Gastroesophageal sphincter (tissue), 4 donors: ENCODE data around the gene MAP3K14. TPM values are rescaled to one million over a fixed set of nuclear protein-coding genes. Genes with fewer than 3 reads are reported as not detected.

Source experiments
- ATAC-seq: fragments of 150-250 bp; one replicate; pipeline ENCODE4 v1.9.1; 2016; ENCODE audit warnings: mild to moderate bottlenecking, moderate library complexity
- H3K27ac ChIP-seq, 4 donors: fragments of 200-600 bp; sonication (generic) in 3 of 4; 1 replicate in 3 of 4; 2 replicates in 1 of 4; pipeline ENCODE4 v1.5.1; 2016 to 2019
- H3K27me3 ChIP-seq: fragments of 200-600 bp; sonication (generic); one replicate; pipeline ENCODE4 v1.5.1; 2019
- H3K36me3 ChIP-seq, 2 donors: fragments of 200-600 bp; sonication (generic); one replicate each; pipeline ENCODE4 v1.5.1; 2019; ENCODE audit warnings: control low read depth in 1 of 2
- H3K4me1 ChIP-seq, 3 donors: fragments of 200-600 bp; sonication (generic); 1 replicate in 2 of 3; 2 replicates in 1 of 3; pipeline ENCODE4 v1.5.1; 2016 to 2019; ENCODE audit warnings: control low read depth in 2 of 3
- H3K4me3 ChIP-seq, 2 donors: fragments of 200-600 bp; sonication (generic); one replicate each; pipeline ENCODE4 v1.5.1; 2019; ENCODE audit warnings: mild to moderate bottlenecking in 1 of 2, moderate library complexity in 1 of 2
- H3K9me3 ChIP-seq, 3 donors: fragments of 200-600 bp; sonication (generic); one replicate each; pipeline ENCODE4 v1.5.1; 2017 to 2019; ENCODE audit warnings: control low read depth in 2 of 3
- EP300 ChIP-seq: sonication (generic); formaldehyde crosslinking; IDR thresholded peaks from one replicate; pipeline ENCODE4 v1.6.1; 2017; ENCODE audit warnings: antibody characterized with exemption, mild to moderate bottlenecking
- POLR2A ChIP-seq, 2 donors: fragments of 450-650 bp; IDR thresholded peaks; one replicate each; pipeline ENCODE4 v1.6.1; 2017; ENCODE audit warnings: antibody characterized with exemption in 2 of 2, mild to moderate bottlenecking in 2 of 2, moderate library complexity in 1 of 2
- POLR2AphosphoS5 ChIP-seq: sonication (generic); formaldehyde crosslinking; IDR thresholded peaks from one replicate; pipeline ENCODE4 v1.6.1; 2017; ENCODE audit warnings: antibody characterized with exemption
- WGBS, 2 donors: methylation state at CpG; one replicate each; pipeline ENCODE4 v1.1.5; 2018; ENCODE audit warnings: low coverage in 1 of 2; 5-methylcytosine and 5-hydroxymethylcytosine counted together
- total RNA-seq, 4 donors: library from RNA; depleted of rRNA; stranded (reverse); fragments of >200 nt; gene quantifications; one replicate each; pipeline ENCODE4 v1.1.0, GENCODE V29; 2016
- TF ChIP-seq, protein P1 (sequence below), 4 experiments: fragments of 200-600 bp in 2 of 4; fragments of 450-650 bp in 2 of 4; sonication (generic) in 1 of 4; IDR thresholded peaks; one replicate each; pipeline ENCODE4 v1.5.1; 2017 to 2019; ENCODE audit warnings: antibody characterized with exemption in 4 of 4, mild to moderate bottlenecking in 2 of 4, moderate library complexity in 2 of 4

Gene MAP3K14
- total RNA-seq, 4 donors from 2014 or later = 8.5 to 17.5 (median 13.5) TPM

DNA sequence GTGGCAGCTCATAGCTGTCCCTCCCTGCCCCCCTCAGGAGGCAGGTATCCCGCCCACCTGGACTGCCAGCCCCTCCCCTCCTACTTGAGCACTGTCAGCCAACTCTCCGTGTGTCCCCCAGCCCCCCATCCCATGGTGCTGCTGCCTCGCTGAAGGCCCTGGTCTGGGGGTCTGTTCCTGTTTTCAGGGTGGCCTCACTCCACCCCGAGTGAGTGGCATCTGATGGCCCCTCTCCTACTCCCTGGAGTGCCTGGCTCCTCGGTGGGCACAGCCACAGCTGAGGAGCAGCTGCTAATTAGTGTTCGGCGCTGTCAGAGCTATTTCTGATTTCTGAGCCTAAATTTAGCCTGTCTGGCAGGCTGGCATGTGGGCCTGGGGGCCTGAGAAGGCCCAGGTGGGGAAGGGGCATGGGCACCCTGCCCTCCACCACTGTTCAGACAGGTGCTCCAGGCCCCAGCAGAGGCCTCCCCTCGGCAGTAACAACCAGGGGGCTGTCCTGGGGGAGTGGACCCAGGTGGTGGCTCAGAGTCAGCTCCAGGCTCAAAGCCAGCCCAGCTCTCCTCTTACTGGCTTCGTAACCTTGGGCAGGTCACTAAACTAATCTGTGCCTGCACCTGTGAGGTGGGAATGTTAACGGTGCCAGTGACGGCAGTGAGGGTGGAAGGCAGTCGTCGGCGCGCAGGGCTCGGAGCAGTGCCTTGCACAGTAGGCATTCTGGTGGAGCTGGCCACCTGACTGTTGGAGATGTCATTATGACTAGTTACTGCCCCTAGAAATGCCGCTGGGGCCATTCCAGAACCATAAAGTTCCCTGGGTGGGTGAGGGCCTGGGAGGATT, 88.7 kb downstream of the MAP3K14 start:
- peak overlapping the region in 3 of 4 donors; percentile 76 to 86 (median 83) for H3K27ac ChIP-seq
- TF ChIP-seq, protein P1, sequence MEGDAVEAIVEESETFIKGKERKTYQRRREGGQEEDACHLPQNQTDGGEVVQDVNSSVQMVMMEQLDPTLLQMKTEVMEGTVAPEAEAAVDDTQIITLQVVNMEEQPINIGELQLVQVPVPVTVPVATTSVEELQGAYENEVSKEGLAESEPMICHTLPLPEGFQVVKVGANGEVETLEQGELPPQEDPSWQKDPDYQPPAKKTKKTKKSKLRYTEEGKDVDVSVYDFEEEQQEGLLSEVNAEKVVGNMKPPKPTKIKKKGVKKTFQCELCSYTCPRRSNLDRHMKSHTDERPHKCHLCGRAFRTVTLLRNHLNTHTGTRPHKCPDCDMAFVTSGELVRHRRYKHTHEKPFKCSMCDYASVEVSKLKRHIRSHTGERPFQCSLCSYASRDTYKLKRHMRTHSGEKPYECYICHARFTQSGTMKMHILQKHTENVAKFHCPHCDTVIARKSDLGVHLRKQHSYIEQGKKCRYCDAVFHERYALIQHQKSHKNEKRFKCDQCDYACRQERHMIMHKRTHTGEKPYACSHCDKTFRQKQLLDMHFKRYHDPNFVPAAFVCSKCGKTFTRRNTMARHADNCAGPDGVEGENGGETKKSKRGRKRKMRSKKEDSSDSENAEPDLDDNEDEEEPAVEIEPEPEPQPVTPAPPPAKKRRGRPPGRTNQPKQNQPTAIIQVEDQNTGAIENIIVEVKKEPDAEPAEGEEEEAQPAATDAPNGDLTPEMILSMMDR (IDR thresholded peaks at IDR 0.05) = no peak
- TF ChIP-seq POLR2A (IDR thresholded peaks at IDR 0.05) = no peak
- no peak for TF ChIP-seq POLR2AphosphoS5
- TF ChIP-seq EP300 = no peak
- WGBS, 2 donors = 75 to 90% methylated on average over 6 to 7 of the region's 17 CpGs
- peaks cover 20% of the 10 kb centered on the region for H3K27me3 ChIP-seq
- no peaks in the 10 kb centered on the region for H3K9me3 ChIP-seq
- H3K4me3 ChIP-seq = no peak overlapping the region
- no peak for ATAC-seq
- H3K4me1 ChIP-seq = peaks cover 0 to 54% (median 39%) of the 10 kb centered on the region in 3 donors
- H3K36me3 ChIP-seq = no peaks in the 10 kb centered on the region

DNA sequence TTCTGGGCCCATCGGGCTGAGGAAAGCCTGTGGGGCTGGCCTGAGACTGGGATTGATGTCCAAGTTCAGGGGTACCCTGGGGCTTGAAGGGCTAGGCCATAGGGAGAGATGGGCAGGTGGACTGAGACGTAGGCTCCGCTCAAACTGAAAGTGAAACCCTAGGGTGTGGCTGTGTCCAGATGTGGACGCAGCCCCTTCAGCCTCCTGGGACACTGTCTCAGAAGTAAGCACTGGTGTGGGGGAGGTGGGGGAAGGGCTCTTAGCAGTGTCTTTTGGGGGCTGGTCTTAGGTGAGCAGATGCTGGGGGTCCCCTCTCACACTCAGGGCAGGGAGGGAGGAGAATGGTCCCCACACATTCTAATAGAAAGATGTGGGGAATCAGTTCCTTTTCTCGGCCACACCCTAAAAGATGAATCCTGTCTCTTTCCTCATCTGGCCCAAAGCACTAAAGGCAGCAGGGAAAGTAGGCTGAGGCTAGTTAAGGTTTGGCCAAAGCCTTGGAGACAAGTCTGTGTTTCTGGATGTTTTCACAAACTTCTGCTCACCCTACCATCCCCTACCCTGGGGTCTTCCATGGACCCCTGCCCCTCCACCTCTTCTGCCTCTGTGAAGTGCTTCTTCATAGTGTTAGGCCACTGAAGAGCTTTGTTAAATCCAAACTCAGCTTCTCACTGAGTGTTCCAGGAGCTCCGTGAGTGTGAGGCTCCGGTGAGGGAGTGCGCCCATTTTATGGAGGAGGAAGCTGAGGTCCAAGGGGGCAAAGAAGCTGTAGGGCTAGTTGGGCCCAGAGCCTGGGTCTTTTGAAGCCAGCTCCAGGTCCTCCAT, 89.5 kb downstream of the MAP3K14 start:
- 48 to 52% methylated on average over 4 to 5 of the region's 8 CpGs for WGBS, 2 donors
- H3K27ac ChIP-seq = peak overlapping the region in 3 of 4 donors; percentile 76 to 86 (median 83)
- no peak for TF ChIP-seq POLR2AphosphoS5
- TF ChIP-seq, protein P1 (IDR thresholded peaks at IDR 0.05) = no peak
- TF ChIP-seq POLR2A (IDR thresholded peaks at IDR 0.05) = no peak
- no peak for TF ChIP-seq EP300
- H3K9me3 ChIP-seq = no peaks in the 10 kb centered on the region
- peaks cover 0 to 62% (median 39%) of the 10 kb centered on the region in 3 donors for H3K4me1 ChIP-seq
- peak overlapping the region in 1 of 2 donors; percentile 20 for H3K4me3 ChIP-seq
- no peak for ATAC-seq
- H3K27me3 ChIP-seq = peaks cover 28% of the 10 kb centered on the region
- no peaks in the 10 kb centered on the region for H3K36me3 ChIP-seq

DNA sequence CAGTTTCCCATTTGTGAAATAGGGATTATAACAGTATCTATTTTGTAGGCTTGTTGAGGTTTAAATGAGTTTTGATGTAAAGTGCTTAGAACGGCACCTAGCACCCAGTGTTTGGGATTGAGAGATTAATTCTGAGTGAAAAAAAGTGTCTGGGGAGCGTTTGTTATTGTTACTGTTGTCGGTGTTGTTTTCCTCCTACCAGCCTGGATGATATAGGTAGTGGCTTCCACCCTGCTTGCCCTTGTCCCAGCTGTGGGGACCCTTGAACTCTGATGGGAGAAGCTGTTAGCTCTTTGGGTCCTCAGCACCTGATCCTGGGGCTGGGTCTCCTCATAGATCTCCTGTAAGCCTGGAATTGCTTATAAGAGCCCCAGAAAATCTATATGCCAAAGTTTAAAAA, 90.2 kb downstream of the MAP3K14 start:
- Histone ChIP-seq H3K36me3 (no peaks in the 10 kb centered on the region), H3K27ac (peak overlapping the region in 3 of 4 donors; percentile 76 to 86 (median 83)), H3K4me1 (peaks cover 0 to 66% (median 37%) of the 10 kb centered on the region in 3 donors), H3K27me3 (peaks cover 35% of the 10 kb centered on the region), H3K4me3 (peak overlapping the region in 1 of 2 donors; percentile 20), H3K9me3 (no peaks in the 10 kb centered on the region)
- ATAC-seq = no peak
- 46% methylated on average over 3 of the region's 3 CpGs; no CpG with 5 or more reads in 1 of the 2 donors for WGBS, 2 donors
- TF ChIP-seq, protein P1 (IDR thresholded peaks at IDR 0.05) = no peak
- TF ChIP-seq POLR2A (IDR thresholded peaks at IDR 0.05) = no peak
- TF ChIP-seq EP300 = no peak
- TF ChIP-seq POLR2AphosphoS5 = no peak

DNA sequence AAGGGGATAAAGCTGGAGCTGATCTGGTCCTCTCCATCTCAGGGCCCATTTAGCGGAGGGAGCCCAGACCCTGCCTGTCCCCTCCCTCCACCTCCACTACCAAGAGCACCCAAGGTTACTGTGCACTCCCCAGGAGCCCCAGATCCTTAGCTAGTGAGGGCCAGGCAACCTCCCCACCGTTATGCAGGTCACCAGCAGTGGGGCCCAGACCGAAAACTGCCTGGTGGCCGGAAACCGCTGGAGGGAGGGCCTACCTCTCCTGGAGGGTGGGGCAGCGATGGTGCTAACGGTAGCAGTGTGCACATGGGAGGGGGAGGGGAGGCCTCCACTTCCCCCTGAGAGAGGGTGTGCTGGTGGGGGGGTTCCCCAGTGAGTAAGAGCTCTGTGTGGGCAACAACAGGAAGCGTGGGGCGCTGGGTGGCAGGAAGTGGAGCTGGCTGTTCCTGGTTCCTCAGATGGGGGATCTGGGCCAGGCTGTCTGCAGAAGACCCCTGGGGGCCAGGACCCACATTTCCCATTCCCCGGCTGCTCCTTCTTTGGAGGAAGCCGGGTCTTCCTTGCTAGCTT, 90.8 kb downstream of the MAP3K14 start:
- Histone ChIP-seq H3K4me3 (peak overlapping the region in 1 of 2 donors; percentile 69), H3K4me1 (peaks cover 0 to 66% (median 35%) of the 10 kb centered on the region in 3 donors), H3K9me3 (no peaks in the 10 kb centered on the region), H3K27ac (peak overlapping the region in 3 of 4 donors; percentile 76 to 86 (median 83)), H3K27me3 (peaks cover 41% of the 10 kb centered on the region), H3K36me3 (no peaks in the 10 kb centered on the region)
- no peak for ATAC-seq
- TF ChIP-seq POLR2AphosphoS5 (no peak), POLR2A (IDR thresholded peaks at IDR 0.05) (no peak)
- WGBS, 2 donors = no CpG with 5 or more reads among the region's 11 CpGs
